ENCODE measurements around the gene DNAL4. TPM values are rescaled to one million over a fixed set of nuclear protein-coding genes. Genes with fewer than 3 reads are reported as not detected.

The DNAL4 gene
- total and polyA plus RNA-seq, 10 of the 15 experiments (the other 5 are each of a cell fraction or from before 2014, with no cell fraction given): 0.35 to 8.5 (median 6.3) TPM; not detected in 1

DNA sequence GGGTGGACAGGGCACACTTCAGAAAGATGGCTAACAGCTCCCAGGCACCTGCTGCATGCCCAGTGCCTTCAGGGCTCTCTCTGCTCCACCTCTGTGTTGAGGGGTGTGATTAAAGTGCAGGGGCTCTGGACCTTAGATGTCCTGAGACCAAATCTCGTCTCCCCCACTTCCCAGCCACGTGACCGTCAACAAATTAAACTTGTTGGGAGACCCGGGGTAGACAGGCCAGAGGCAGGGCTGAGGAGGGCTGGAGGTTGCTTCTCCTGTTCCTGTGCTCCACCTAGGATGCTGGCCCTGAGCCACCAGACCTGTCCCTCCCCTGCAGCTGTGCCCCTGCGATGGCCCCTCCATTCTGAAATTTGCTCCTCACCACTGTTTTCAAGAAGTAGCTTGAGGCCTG is 32.9 kb upstream of the DNAL4 start:
- Histone ChIP-seq H3K4me1 (ENCODE audit: control insufficient read depth, insufficient read depth, low read length) (no peaks in the 10 kb centered on the region), H2AFZ (ENCODE audit: control insufficient read depth, low read depth, low read length) (no peak overlapping the region), H4K20me1 (ENCODE audit: control insufficient read depth, insufficient read depth) (no peaks in the 10 kb centered on the region), H3K27me3 (replicated peaks in 1 of 2; ENCODE audit: control insufficient read depth in 2 of 2, insufficient read depth in 2 of 2, low read length in 1 of 2) (no peaks in the 10 kb centered on the region; a peak in 1 of 4 replicates), H3K9me3 (replicated peaks; ENCODE audit: control insufficient read depth, insufficient read depth, low read length) (no peaks in the 10 kb centered on the region), H3K79me2 (ENCODE audit: control insufficient read depth, insufficient read depth, low read length) (no peaks in the 10 kb centered on the region), H3K36me3 (ENCODE audit: control insufficient read depth in 2 of 2, insufficient read depth in 2 of 2, low read length in 1 of 2) (no peaks in the 10 kb centered on the region), H3K4me3 (no peak overlapping the region), H3K4me2 (ENCODE audit: control insufficient read depth, insufficient read depth) (no peak overlapping the region), H3K27ac (ENCODE audit: control insufficient read depth, insufficient read depth) (no peak overlapping the region), H3K9ac (ENCODE audit: control insufficient read depth, insufficient read depth, low read length) (no peak overlapping the region)
- CTCF ChIA-PET: no interaction called here
- intact Hi-C loops (cut with micrococcal nuclease; ENCODE audit: unreplicated experiment): no loop called here
- DNase-seq (ENCODE audit: low read depth, low spot score): no peak
- no TSS peak for BruUV-seq (replicated peaks)
- FAIRE-seq: no peak
- in situ Hi-C loops (cut with MboI): no loop called here
- no peak for ATAC-seq
- SMC1A ChIA-PET (ENCODE audit: uncharacterized antibody, unreplicated experiment): interaction anchor here (1.1 kb wide), 1 partner anchor 58 kb away, joined by 3 read pairs; no protein-coding TSS in a partner anchor
- RAD21 ChIA-PET (ENCODE audit: unreplicated experiment): no interaction called here
- 18% methylated on average over 5 of the region's 5 CpGs for WGBS (ENCODE audit: insufficient coverage, insufficient replicate concordance, low lambda C conversion rate, missing lambda C conversion rate)
- POLR2A ChIA-PET: no interaction called here
- TF ChIP-seq HDGF (IDR thresholded peaks at IDR 0.05) (no peak), KAT2A (conservative IDR thresholded peaks at IDR 0.05; ENCODE audit: control insufficient read depth, low read depth, low read length) (no peak), YBX1 (IDR thresholded peaks at IDR 0.05) (no peak), EZH2 (IDR thresholded peaks at IDR 0.05; ENCODE audit: borderline replicate concordance, control insufficient read depth, low read depth, low read length) (no peak)
- TF ChIP-seq, protein P1, sequence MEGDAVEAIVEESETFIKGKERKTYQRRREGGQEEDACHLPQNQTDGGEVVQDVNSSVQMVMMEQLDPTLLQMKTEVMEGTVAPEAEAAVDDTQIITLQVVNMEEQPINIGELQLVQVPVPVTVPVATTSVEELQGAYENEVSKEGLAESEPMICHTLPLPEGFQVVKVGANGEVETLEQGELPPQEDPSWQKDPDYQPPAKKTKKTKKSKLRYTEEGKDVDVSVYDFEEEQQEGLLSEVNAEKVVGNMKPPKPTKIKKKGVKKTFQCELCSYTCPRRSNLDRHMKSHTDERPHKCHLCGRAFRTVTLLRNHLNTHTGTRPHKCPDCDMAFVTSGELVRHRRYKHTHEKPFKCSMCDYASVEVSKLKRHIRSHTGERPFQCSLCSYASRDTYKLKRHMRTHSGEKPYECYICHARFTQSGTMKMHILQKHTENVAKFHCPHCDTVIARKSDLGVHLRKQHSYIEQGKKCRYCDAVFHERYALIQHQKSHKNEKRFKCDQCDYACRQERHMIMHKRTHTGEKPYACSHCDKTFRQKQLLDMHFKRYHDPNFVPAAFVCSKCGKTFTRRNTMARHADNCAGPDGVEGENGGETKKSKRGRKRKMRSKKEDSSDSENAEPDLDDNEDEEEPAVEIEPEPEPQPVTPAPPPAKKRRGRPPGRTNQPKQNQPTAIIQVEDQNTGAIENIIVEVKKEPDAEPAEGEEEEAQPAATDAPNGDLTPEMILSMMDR (IDR thresholded peaks at IDR 0.05 in 2 of 3, conservative IDR thresholded peaks at IDR 0.05 in 1 of 3; ENCODE audit: control insufficient read depth in 2 of 3, extremely low read depth in 1 of 3, insufficient read depth in 1 of 3, low read depth in 3 of 3, low read length in 3 of 3): no peak
- TF ChIP-seq, protein P2, sequence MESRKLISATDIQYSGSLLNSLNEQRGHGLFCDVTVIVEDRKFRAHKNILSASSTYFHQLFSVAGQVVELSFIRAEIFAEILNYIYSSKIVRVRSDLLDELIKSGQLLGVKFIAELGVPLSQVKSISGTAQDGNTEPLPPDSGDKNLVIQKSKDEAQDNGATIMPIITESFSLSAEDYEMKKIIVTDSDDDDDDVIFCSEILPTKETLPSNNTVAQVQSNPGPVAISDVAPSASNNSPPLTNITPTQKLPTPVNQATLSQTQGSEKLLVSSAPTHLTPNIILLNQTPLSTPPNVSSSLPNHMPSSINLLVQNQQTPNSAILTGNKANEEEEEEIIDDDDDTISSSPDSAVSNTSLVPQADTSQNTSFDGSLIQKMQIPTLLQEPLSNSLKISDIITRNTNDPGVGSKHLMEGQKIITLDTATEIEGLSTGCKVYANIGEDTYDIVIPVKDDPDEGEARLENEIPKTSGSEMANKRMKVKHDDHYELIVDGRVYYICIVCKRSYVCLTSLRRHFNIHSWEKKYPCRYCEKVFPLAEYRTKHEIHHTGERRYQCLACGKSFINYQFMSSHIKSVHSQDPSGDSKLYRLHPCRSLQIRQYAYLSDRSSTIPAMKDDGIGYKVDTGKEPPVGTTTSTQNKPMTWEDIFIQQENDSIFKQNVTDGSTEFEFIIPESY (IDR thresholded peaks at IDR 0.05): no peak
- TF ChIP-seq, protein P3, sequence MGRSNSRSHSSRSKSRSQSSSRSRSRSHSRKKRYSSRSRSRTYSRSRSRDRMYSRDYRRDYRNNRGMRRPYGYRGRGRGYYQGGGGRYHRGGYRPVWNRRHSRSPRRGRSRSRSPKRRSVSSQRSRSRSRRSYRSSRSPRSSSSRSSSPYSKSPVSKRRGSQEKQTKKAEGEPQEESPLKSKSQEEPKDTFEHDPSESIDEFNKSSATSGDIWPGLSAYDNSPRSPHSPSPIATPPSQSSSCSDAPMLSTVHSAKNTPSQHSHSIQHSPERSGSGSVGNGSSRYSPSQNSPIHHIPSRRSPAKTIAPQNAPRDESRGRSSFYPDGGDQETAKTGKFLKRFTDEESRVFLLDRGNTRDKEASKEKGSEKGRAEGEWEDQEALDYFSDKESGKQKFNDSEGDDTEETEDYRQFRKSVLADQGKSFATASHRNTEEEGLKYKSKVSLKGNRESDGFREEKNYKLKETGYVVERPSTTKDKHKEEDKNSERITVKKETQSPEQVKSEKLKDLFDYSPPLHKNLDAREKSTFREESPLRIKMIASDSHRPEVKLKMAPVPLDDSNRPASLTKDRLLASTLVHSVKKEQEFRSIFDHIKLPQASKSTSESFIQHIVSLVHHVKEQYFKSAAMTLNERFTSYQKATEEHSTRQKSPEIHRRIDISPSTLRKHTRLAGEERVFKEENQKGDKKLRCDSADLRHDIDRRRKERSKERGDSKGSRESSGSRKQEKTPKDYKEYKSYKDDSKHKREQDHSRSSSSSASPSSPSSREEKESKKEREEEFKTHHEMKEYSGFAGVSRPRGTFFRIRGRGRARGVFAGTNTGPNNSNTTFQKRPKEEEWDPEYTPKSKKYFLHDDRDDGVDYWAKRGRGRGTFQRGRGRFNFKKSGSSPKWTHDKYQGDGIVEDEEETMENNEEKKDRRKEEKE (IDR thresholded peaks at IDR 0.05): no peak
